ENCODE measurements around the gene SEPTIN14. TPM values are rescaled to one million over a fixed set of nuclear protein-coding genes. Genes with fewer than 3 reads are reported as not detected.

Gene SEPTIN14
- total RNA-seq, 6 experiments from 2014 or later, result not detected

Small RNA genes lying within 50 kb of the gene (small RNA-seq; reads per million reads assigned to genes)
- gene AC092647.1 (0 reads per million in 2 experiments), gene AC092647.2 (0 reads per million in 2 experiments), gene RNU6-1126P (0 reads per million in 2 experiments)

Other genes starting within 250 kb of the SEPTIN14 start
- 1 to 10 TPM in 4 of 6 experiments, under 1 TPM in 2; 0.87 to 2.5 (median 1.1) TPM for gene ZNF713, start 24.7 kb upstream of the SEPTIN14 start, total RNA-seq
- gene MRPS17, start 89.1 kb upstream of the SEPTIN14 start, total RNA-seq, result 10 to 100 TPM in 2 of 6 experiments, 1 to 10 TPM in 4; 8.1 to 21.7 (median 9.8) TPM
- 10 to 100 TPM in 3 of 6 experiments, 1 to 10 TPM in 3; 7.0 to 15.9 (median 10.3) TPM for gene NIPSNAP2, start 101.8 kb upstream of the SEPTIN14 start, total RNA-seq
- gene PSPH, start 188.7 kb upstream of the SEPTIN14 start, total RNA-seq, result 10 to 100 TPM in 3 of 6 experiments, 1 to 10 TPM in 3; 5.3 to 32.2 (median 9.7) TPM
- gene CCT6A, start 189.0 kb upstream of the SEPTIN14 start, total RNA-seq, result 10 to 100 TPM; 24.5 to 88.7 (median 45.6) TPM
- gene SUMF2, start 201.5 kb upstream of the SEPTIN14 start, total RNA-seq, result 10 to 100 TPM; 76.9 to 92.4 (median 86.5) TPM
- 1 to 10 TPM in 1 of 6 experiments, under 1 TPM in 4, not detected in 1; 0.12 to 1.6 (median 0.20) TPM for gene PHKG1, start 230.2 kb upstream of the SEPTIN14 start, total RNA-seq
- 100 to 1,000 TPM; 148 to 277 (median 174) TPM for gene CHCHD2, start 243.7 kb upstream of the SEPTIN14 start, total RNA-seq